ENCODE measurements around the gene HIGD1A.

The HIGD1A gene

GRCh38 chr3:42841332-42841731 lies 37.0 kb upstream of the HIGD1A start:
- TF ChIP-seq CTCF (IDR thresholded peaks at IDR 0.05; ENCODE audit: control insufficient read depth, insufficient read depth, low read depth, low read length, missing control alignments): no peak
- H3K4me3 ChIP-seq (ENCODE audit: control insufficient read depth, low read depth, low read length): no peak overlapping the region
- DNase-seq (ENCODE audit: low read depth): no peak

- DNase-seq (ENCODE audit: low read depth): peak; percentile 41
- TF ChIP-seq CTCF (IDR thresholded peaks at IDR 0.05; ENCODE audit: control insufficient read depth, insufficient read depth, low read depth, low read length, missing control alignments): peak; percentile 74
- peak overlapping the region; percentile 29 for H3K4me3 ChIP-seq (ENCODE audit: control insufficient read depth, low read depth, low read length)
Measured at GRCh38 chr3:42839616-42840015, 35.3 kb upstream of the HIGD1A start.

- DNase-seq (ENCODE audit: low read depth): no peak
- no peak for TF ChIP-seq CTCF (IDR thresholded peaks at IDR 0.05; ENCODE audit: control insufficient read depth, insufficient read depth, low read depth, low read length, missing control alignments)
Measured at GRCh38 chr3:42838571-42838970, 34.3 kb upstream of the HIGD1A start.

GRCh38 chr3:42836150-42837123 lies 32.1 kb upstream of the HIGD1A start:
- no peak overlapping the region for H3K4me3 ChIP-seq (ENCODE audit: control insufficient read depth, low read depth, low read length)
- no peak for TF ChIP-seq CTCF (IDR thresholded peaks at IDR 0.05; ENCODE audit: control insufficient read depth, insufficient read depth, low read depth, low read length, missing control alignments)
- DNase-seq (ENCODE audit: low read depth): no peak

More at GRCh38 chr3:42838571-42838970, 34.3 kb upstream of the HIGD1A start:
- no peak overlapping the region for H3K4me3 ChIP-seq (ENCODE audit: control insufficient read depth, low read depth, low read length)

- no peak for DNase-seq (ENCODE audit: low read depth)
- TF ChIP-seq CTCF (IDR thresholded peaks at IDR 0.05; ENCODE audit: control insufficient read depth, insufficient read depth, low read depth, low read length, missing control alignments): peak; percentile 69
- H3K4me3 ChIP-seq (ENCODE audit: control insufficient read depth, low read depth, low read length): no peak overlapping the region
Measured at GRCh38 chr3:42831321-42831713, 27.0 kb upstream of the HIGD1A start.

- no peak for DNase-seq (ENCODE audit: low read depth)
Measured at GRCh38 chr3:42830437-42831320, 26.4 kb upstream of the HIGD1A start.

More at GRCh38 chr3:42830437-42831320, 26.4 kb upstream of the HIGD1A start:
- peak; percentile 41 for TF ChIP-seq CTCF (IDR thresholded peaks at IDR 0.05; ENCODE audit: control insufficient read depth, insufficient read depth, low read depth, low read length, missing control alignments)
- no peak overlapping the region for H3K4me3 ChIP-seq (ENCODE audit: control insufficient read depth, low read depth, low read length)
